Chondrocyte (in vitro differentiated cells): ENCODE results near the gene TEX11. TPM values are rescaled to one million over a fixed set of nuclear protein-coding genes. Genes with fewer than 3 reads are reported as not detected.
A peak's percentile ranks its signal among the peaks of the same experiment; 100 is the strongest.
"Not testable (repeated sequence)": the region's sequence is repeated elsewhere in the genome, so short reads cannot be mapped to it uniquely, and the experiment has no call there.

Experiments used
- DNase-seq: peaks from one replicate; pipeline ENCODE4 v3.0.0; 2021; ENCODE audit warnings: mixed read lengths, low spot score
- H3K27ac Mint-ChIP-seq: one replicate; pipeline ENCODE4 v1.8.0; 2021; ENCODE audit warnings: mild to moderate bottlenecking, moderate library complexity, mixed read lengths; ENCODE audit not compliant: unreplicated experiment
- H3K27me3 Mint-ChIP-seq: 2 replicates; pipeline ENCODE4 v1.8.0; 2021; ENCODE audit warnings: low read depth, mixed read lengths
- H3K36me3 Mint-ChIP-seq: 2 replicates; pipeline ENCODE4 v1.8.0; 2021; ENCODE audit warnings: low read depth, mixed read lengths
- H3K4me1 Mint-ChIP-seq: 2 replicates; pipeline ENCODE4 v1.8.0; 2021; ENCODE audit warnings: low read depth, mild to moderate bottlenecking, mixed read lengths
- H3K4me3 Mint-ChIP-seq: one replicate; pipeline ENCODE4 v1.8.0; 2021; ENCODE audit warnings: mild to moderate bottlenecking, moderate library complexity, mixed read lengths; ENCODE audit not compliant: unreplicated experiment
- H3K9me3 Mint-ChIP-seq: 2 replicates; pipeline ENCODE4 v1.8.0; 2021; ENCODE audit warnings: low read depth, mixed read lengths
- total RNA-seq: library from RNA; stranded (reverse); gene quantifications from 3 replicates; pipeline ENCODE4 v1.2.1, GENCODE V29; 2021
- TF ChIP-seq, protein P1 (sequence below): fragments of 200-600 bp; sonication (generic); IDR thresholded peaks from 2 replicates; pipeline ENCODE4 v1.5.0; 2021; ENCODE audit warnings: antibody characterized with exemption, mild to moderate bottlenecking, moderate library complexity

The TEX11 gene
- total RNA-seq, 1 donor from 2014 or later: not detected

DNA sequence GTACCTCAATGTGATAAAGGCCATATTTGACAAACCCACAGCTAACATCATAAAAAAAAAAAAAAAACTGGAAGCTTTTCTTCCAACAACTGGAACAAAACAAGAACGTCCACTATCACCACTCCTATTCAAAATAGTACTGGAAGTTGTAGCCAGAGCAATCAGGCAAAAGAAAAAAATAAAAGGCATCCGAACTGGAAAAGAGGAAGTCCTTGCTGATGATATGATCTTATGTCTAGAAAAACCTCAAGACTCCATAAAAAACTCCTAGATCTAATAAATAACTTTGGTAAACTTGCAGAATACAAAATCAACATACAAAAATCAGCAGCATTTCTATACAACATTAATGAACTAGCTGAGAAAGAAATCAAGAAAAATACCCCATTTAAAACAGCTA, 134.3 kb downstream of the TEX11 start:
- no peaks in the 10 kb centered on the region for H3K36me3 Mint-ChIP-seq
- no peaks in the 10 kb centered on the region for H3K4me1 Mint-ChIP-seq
- no peak overlapping the region for H3K4me3 Mint-ChIP-seq
- TF ChIP-seq, protein P1, sequence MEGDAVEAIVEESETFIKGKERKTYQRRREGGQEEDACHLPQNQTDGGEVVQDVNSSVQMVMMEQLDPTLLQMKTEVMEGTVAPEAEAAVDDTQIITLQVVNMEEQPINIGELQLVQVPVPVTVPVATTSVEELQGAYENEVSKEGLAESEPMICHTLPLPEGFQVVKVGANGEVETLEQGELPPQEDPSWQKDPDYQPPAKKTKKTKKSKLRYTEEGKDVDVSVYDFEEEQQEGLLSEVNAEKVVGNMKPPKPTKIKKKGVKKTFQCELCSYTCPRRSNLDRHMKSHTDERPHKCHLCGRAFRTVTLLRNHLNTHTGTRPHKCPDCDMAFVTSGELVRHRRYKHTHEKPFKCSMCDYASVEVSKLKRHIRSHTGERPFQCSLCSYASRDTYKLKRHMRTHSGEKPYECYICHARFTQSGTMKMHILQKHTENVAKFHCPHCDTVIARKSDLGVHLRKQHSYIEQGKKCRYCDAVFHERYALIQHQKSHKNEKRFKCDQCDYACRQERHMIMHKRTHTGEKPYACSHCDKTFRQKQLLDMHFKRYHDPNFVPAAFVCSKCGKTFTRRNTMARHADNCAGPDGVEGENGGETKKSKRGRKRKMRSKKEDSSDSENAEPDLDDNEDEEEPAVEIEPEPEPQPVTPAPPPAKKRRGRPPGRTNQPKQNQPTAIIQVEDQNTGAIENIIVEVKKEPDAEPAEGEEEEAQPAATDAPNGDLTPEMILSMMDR: no peak
- no peak overlapping the region for H3K27ac Mint-ChIP-seq
- DNase-seq: no peak
- peaks cover 7% of the 10 kb centered on the region for H3K9me3 Mint-ChIP-seq
- H3K27me3 Mint-ChIP-seq: no peaks in the 10 kb centered on the region

DNA sequence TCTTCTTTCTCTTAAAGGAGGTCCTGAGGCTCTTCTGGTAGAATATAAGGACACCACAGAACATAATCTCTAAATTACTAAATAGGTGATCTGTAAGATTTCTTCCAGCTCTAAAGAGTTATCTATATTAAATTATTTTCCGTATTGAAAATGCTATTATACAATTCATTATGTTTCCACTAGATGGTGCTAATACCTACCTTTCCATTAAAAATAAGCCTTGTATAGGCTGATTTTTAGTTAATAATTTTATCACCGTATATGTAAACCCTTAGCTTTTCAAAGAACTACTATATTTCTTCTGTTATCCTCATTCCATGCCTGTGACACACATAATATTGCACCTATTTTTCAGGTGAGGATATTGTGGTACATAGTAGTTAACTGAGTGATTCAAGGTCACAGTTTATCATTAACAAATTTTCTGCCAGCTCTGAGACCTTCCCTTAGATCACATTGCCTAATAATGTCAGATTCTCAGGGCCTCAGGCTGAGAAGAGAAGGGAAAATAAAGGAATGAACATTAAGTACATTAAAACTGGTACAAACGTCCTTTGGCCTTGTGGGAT, 138.8 kb downstream of the TEX11 start:
- Mint-ChIP-seq H3K27me3 (peaks cover 9% of the 10 kb centered on the region), H3K27ac (no peak overlapping the region), H3K36me3 (no peaks in the 10 kb centered on the region), H3K4me1 (no peaks in the 10 kb centered on the region), H3K9me3 (peaks cover 13% of the 10 kb centered on the region), H3K4me3 (no peak overlapping the region)
- TF ChIP-seq, protein P1: peak; percentile 83
- no peak for DNase-seq

DNA sequence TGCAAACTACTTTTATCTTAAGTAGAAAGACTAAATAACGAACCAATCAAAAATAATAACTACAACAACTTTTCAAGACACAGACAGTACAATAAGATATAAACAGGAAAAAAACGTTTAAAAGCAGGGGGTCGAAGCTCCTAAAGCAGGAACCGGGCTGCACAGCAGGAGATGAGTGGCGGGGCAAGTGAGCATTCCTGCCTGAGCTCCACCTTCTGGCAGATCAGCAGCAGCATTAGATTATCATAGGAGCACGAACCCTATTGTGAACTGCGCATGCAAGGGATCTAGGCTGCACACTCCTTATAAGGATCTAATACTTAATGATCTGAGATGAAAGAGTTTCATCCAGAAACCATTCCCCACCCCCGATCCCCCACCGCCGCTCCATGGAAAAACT, 146.2 kb downstream of the TEX11 start:
- no peak overlapping the region for H3K27ac Mint-ChIP-seq
- H3K4me1 Mint-ChIP-seq: no peaks in the 10 kb centered on the region
- H3K36me3 Mint-ChIP-seq: no peaks in the 10 kb centered on the region
- no peak overlapping the region for H3K4me3 Mint-ChIP-seq
- peaks cover 14% of the 10 kb centered on the region for H3K27me3 Mint-ChIP-seq
- TF ChIP-seq, protein P1: no peak
- no peak for DNase-seq
- peaks cover 18% of the 10 kb centered on the region for H3K9me3 Mint-ChIP-seq

DNA sequence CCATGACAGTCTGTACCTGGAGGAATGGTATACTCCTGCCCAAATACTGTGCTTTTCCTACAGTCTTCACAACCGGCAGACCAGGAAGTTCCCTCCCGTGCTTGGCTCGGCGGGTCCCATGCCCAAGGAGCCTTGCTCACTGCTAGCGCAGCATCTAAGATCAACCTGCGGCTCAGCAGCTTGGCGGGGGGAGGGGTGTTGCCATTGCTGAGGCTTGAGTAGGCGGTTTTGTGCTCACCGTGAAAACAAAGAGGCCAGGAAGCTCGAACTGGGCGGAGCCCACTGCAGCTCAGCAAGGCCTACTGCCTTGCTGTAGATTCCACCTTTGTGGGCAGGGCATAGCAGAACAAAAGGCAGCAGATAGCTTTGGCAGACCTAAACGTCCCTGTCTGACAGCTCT, 152.7 kb downstream of the TEX11 start:
- Mint-ChIP-seq H3K4me3 (no peak overlapping the region), H3K27me3 (peaks cover 6% of the 10 kb centered on the region), H3K36me3 (no peaks in the 10 kb centered on the region), H3K4me1 (no peaks in the 10 kb centered on the region), H3K27ac (no peak overlapping the region), H3K9me3 (peaks cover 20% of the 10 kb centered on the region)
- TF ChIP-seq, protein P1: no peak
- no peak for DNase-seq

DNA sequence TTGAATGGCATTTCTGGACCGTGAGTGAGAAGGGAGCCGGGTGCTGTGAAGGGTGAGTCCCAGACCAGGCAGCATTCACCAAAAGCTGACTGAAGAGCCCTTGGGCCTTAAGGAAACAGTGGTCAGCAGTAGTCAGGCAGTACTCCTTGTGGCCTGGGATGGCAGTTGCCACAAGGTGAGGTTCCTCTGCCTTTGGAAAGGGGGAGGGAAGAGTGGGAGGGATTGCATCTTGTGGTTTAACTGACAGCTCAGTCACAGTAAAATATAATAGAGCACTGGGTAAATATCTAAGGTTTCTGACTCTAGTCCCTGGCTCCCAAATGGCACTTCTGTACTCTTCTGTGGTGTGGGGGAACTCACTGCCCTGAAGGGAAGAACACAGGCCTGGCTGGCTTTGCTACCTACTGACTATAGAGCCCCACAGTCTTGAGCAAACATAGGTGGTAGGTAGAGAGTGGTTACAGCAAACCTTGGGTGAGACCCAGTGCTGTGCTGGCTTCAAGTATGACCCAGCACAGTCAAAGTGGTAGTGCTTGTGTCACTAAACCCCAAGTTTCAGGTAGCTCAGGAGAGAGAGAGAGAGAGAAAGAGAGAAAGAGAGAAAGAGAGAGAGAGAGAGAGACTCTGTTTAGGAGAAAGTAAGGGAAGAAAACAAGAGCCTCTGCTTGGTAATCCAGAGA, 154.2 kb downstream of the TEX11 start:
- Mint-ChIP-seq H3K27ac (no peak overlapping the region), H3K4me1 (no peaks in the 10 kb centered on the region), H3K27me3 (peaks cover 5% of the 10 kb centered on the region), H3K4me3 (no peak overlapping the region), H3K36me3 (no peaks in the 10 kb centered on the region), H3K9me3 (peaks cover 17% of the 10 kb centered on the region)
- no peak for DNase-seq
- TF ChIP-seq, protein P1: no peak

DNA sequence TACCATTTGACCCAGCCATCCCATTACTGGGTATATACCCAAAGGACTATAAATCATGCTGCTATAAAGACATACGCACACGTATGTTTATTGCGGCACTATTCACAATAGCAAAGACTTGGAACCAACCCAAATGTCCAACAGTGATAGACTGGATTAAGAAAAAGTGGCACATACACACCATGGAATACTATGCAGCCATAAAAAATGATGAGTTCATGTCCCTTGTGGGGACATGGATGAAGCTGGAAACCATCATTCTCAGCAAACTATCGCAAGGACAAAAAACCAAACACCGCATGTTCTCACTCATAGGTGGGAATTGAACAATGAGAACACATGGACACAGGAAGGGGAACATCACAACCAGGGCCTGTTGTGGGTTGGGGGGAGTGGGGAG, 174.7 kb downstream of the TEX11 start:
- H3K4me3 Mint-ChIP-seq, H3K27ac Mint-ChIP-seq, DNase-seq, H3K4me1 Mint-ChIP-seq, H3K27me3 Mint-ChIP-seq, H3K36me3 Mint-ChIP-seq: not testable (repeated sequence)
- peaks cover 18% of the 10 kb centered on the region for H3K9me3 Mint-ChIP-seq

DNA sequence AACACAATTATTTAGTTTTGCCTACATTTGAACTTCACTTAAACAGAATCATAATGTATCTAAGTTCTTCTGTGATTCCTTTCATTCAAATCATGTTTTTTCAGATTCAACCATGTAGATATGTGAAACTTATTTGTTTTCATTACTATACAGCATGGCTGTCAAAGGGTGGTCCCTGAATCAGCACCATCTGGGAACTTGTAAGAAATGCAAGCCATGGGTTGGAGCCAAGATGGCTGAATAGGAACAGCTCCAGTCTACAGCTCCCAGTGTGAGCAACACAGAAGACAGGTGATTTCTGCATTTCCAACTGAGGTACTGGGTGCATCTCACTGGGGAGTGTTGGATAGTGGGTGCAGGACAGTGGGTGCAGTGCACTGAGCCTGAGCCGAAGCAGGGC, 180.6 kb downstream of the TEX11 start:
- not testable (repeated sequence) for H3K36me3 Mint-ChIP-seq, H3K9me3 Mint-ChIP-seq, H3K27ac Mint-ChIP-seq, H3K4me1 Mint-ChIP-seq, H3K27me3 Mint-ChIP-seq, H3K4me3 Mint-ChIP-seq, DNase-seq
